Neural progenitor cell (in vitro differentiated cells): ENCODE data around the gene KAT2B.

Experiments
- EZH2 ChIP-seq: fragments of 200-600 bp; sonication (generic); IDR thresholded peaks from 2 replicates; pipeline ENCODE4 v1.6.1; 2017; ENCODE audit warnings: antibody characterized with exemption, mild to moderate bottlenecking, moderate library complexity
- EZH2phosphoT487 ChIP-seq: fragments of 200-600 bp; sonication (generic); IDR thresholded peaks from 2 replicates; pipeline ENCODE4 v1.6.1; 2017; ENCODE audit warnings: antibody characterized with exemption
- TF ChIP-seq, protein P1 (sequence below): fragments of 200-600 bp; sonication (generic); IDR thresholded peaks from 2 replicates; pipeline ENCODE4 v1.5.1; 2017; ENCODE audit warnings: antibody characterized with exemption, mild to moderate bottlenecking

DNA sequence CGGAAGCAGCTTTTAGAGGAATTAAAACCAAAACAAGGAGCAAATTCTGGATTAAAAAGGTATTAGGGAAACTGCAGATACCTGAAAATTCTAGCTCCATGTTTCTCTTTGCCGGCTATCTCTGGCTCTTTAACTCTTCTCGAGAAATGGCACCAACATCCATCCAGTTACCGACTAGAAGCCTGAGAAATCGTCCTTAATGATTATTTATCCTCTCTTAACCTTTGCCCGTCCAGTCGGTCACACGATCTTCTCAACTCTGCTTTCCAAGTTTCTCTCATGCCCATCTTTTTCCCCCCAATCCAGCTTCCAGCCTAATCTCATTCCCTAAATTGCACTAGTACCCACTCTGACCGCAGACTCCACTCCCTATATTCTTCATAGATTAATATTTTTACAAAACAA lies 146.4 kb downstream of the KAT2B start:
- TF ChIP-seq EZH2 = no peak
- TF ChIP-seq, protein P1, sequence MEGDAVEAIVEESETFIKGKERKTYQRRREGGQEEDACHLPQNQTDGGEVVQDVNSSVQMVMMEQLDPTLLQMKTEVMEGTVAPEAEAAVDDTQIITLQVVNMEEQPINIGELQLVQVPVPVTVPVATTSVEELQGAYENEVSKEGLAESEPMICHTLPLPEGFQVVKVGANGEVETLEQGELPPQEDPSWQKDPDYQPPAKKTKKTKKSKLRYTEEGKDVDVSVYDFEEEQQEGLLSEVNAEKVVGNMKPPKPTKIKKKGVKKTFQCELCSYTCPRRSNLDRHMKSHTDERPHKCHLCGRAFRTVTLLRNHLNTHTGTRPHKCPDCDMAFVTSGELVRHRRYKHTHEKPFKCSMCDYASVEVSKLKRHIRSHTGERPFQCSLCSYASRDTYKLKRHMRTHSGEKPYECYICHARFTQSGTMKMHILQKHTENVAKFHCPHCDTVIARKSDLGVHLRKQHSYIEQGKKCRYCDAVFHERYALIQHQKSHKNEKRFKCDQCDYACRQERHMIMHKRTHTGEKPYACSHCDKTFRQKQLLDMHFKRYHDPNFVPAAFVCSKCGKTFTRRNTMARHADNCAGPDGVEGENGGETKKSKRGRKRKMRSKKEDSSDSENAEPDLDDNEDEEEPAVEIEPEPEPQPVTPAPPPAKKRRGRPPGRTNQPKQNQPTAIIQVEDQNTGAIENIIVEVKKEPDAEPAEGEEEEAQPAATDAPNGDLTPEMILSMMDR = no peak
- TF ChIP-seq EZH2phosphoT487 = no peak
